ENCODE measurements around the gene ZNF672. TPM values are rescaled to one million over a fixed set of nuclear protein-coding genes. Genes with fewer than 3 reads are reported as not detected.

The ZNF672 gene
- total and polyA plus RNA-seq, 2 of the 13 experiments (the other 11 are each of a cell fraction or from before 2014, with no cell fraction given) = 17.2 to 22.9 TPM

- TF ChIP-seq HOXA5 (CRISPR knock-in tag; IDR thresholded peaks at IDR 0.05) (no peak), ZNF580 (CRISPR knock-in tag; IDR thresholded peaks at IDR 0.05; ENCODE audit: borderline replicate concordance, low read depth) (no peak), TGIF2 (CRISPR knock-in tag; IDR thresholded peaks at IDR 0.05) (no peak), ZNF407 (CRISPR knock-in tag; IDR thresholded peaks at IDR 0.05; ENCODE audit: not compliant biosample characterization) (no peak), SMAD1 (CRISPR knock-in tag; IDR thresholded peaks at IDR 0.05; ENCODE audit: borderline replicate concordance, low read depth) (no peak), ZNF143 (CRISPR knock-in tag; IDR thresholded peaks at IDR 0.05) (no peak), FOXC1 (CRISPR knock-in tag; IDR thresholded peaks at IDR 0.05; ENCODE audit: borderline replicate concordance) (no peak), ZNF7 (CRISPR knock-in tag; IDR thresholded peaks at IDR 0.05) (no peak), ZBTB25 (CRISPR knock-in tag; IDR thresholded peaks at IDR 0.05) (no peak), AHR (CRISPR knock-in tag; IDR thresholded peaks at IDR 0.05) (no peak), ZNF724P (CRISPR knock-in tag; IDR thresholded peaks at IDR 0.05; ENCODE audit: borderline replicate concordance) (no peak), GLMP (CRISPR knock-in tag; IDR thresholded peaks at IDR 0.05; ENCODE audit: borderline replicate concordance) (no peak), ISL2 (CRISPR knock-in tag; IDR thresholded peaks at IDR 0.05) (no peak), ETV6 (CRISPR knock-in tag; conservative IDR thresholded peaks at IDR 0.05) (no peak), SIX1 (CRISPR knock-in tag; IDR thresholded peaks at IDR 0.05; ENCODE audit: borderline replicate concordance) (no peak)
- Histone ChIP-seq H3K27ac (ENCODE audit: extremely low read length, insufficient read depth, low read length) (no peak overlapping the region), H3K79me2 (ENCODE audit: insufficient read depth, low read length) (no peaks in the 10 kb centered on the region), H3K9me3 (ENCODE audit: low read length) (no peaks in the 10 kb centered on the region), H4K20me1 (ENCODE audit: insufficient read depth, low read length) (no peaks in the 10 kb centered on the region), H3K4me1 (ENCODE audit: insufficient read depth, low read length) (0 out of 2 replicates have a peak, but pooled peaks cover 4% of the 10 kb centered on the region), H3K36me3 (replicated peaks in 1 of 2; ENCODE audit: control insufficient read depth in 1 of 2, insufficient read depth in 2 of 2, low read length in 2 of 2) (no peaks in the 10 kb centered on the region), H2AFZ (ENCODE audit: low read length) (no peak overlapping the region), H3K4me3 (replicated peaks in 1 of 3; ENCODE audit: insufficient read depth in 1 of 3, low read depth in 2 of 3, low read length in 3 of 3) (no peak overlapping the region), H3K27me3 (ENCODE audit: control insufficient read depth in 1 of 2, insufficient read depth in 2 of 2, low read length in 2 of 2) (no peaks in the 10 kb centered on the region; a peak in 1 of 5 replicates), H3K4me2 (ENCODE audit: low read depth, low read length) (no peak overlapping the region), H3K9ac (ENCODE audit: insufficient read depth, low read depth, low read length) (no peak overlapping the region)
- no peak for ATAC-seq
- CTCF ChIA-PET (ENCODE audit: low intra/inter-chr PET ratio, low total read pairs) = no interaction called here
- DNase-seq (ENCODE audit: low spot score) = no peak
- FAIRE-seq = no peak
- no TSS peak for BruUV-seq (replicated peaks)
- in situ Hi-C loops (cut with HindIII; ENCODE audit: extremely low pct_ligation_motif_present, low pct_unique_long_range_greater_than_20kb) = no loop called here
- 57% methylated on average over 5 of the region's 5 CpGs for WGBS (ENCODE audit: low lambda C conversion rate)
- intact Hi-C loops (cut with micrococcal nuclease; ENCODE audit: unreplicated experiment) = loop anchor here (5.0 kb wide), 2 partner anchors 33 to 93 kb away; partner anchors contain the start of gene LYPD8
- POLR2A ChIA-PET = no interaction called here
These were observed 47.6 kb upstream of the ZNF672 start for GRCh38 chr1:248790456-248790855.

All from HepG2 (cell line).